ENCODE results near the gene ZCCHC8.
"Not testable (repeated sequence)": the region's sequence is repeated elsewhere in the genome, so short reads cannot be mapped to it uniquely, and the experiment has no call there.

The ZCCHC8 gene

DNA sequence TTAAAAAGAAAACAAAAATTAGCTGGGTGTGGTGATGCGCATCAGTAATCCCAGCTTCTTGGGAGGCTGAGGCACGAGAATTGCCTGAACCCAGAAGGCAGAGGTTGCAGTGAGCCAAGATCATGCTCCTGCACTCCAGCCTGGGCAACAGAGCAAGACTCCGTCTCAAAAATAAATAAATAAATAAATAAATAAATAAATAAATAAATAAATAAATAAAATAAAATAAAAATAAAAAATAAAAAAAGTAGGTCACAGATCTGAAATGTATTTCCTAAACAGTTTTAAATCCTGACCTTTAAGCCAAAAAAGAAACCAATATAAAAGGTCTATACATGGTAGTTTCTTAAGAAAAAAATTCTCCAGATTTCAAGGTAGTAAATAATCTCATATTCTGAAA, 12.3 kb upstream of the ZCCHC8 start:
- DNase-seq (ENCODE audit: low spot score); FAIRE-seq: not testable (repeated sequence)

GRCh38 chr12:122508163-122508562, 7.4 kb upstream of the ZCCHC8 start:
- DNase-seq (ENCODE audit: low spot score), result no peak
- FAIRE-seq, result no peak

- FAIRE-seq (no peak), DNase-seq (ENCODE audit: low spot score) (no peak)
These were observed 5.7 kb upstream of the ZCCHC8 start for GRCh38 chr12:122506393-122506938.

DNA sequence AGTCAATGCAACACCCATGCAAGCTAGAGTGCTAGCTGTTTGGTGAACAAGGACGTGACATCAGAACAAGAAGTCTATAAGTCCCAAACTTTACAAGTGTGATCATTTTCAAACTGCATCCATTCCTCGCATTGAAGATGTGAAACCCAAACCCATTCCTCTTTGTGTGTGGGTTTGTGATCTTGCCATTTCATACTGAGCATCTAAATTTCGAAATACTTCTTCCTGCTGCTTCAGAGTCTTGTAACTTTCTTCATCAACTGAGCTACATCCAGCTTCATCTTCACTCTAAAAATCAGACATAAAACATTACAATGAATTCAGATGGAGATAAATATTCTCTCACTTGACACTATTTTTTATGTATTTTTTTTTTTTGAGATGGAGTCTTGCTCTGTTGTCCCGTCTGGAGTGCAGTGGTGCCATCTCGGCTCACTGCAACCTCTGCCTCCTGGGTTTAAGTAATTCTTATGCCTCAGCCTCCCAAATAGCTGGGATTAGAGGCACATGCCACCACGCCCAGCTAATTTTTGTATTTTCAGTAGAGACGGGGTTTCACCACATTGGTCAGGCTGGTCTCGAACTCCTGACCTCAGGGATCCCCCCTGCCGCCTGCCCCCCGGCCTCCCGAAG, 4.8 kb upstream of the ZCCHC8 start:
- no peak for DNase-seq (ENCODE audit: low spot score)
- FAIRE-seq, result no peak

- DNase-seq (ENCODE audit: low spot score), result no peak
- no peak for FAIRE-seq
These were observed 3.3 kb upstream of the ZCCHC8 start for GRCh38 chr12:122503783-122504590.

GRCh38 chr12:122503147-122503751, 2.5 kb upstream of the ZCCHC8 start:
- DNase-seq (ENCODE audit: low spot score), result no peak
- FAIRE-seq, result no peak

- FAIRE-seq (no peak), DNase-seq (ENCODE audit: low spot score) (no peak)
These were observed 807 bp upstream of the ZCCHC8 start for GRCh38 chr12:122501489-122501989.

GRCh38 chr12:122499991-122500684, 594 bp downstream of the ZCCHC8 start:
- FAIRE-seq (no peak), DNase-seq (ENCODE audit: low spot score) (peak; percentile 38)

DNA sequence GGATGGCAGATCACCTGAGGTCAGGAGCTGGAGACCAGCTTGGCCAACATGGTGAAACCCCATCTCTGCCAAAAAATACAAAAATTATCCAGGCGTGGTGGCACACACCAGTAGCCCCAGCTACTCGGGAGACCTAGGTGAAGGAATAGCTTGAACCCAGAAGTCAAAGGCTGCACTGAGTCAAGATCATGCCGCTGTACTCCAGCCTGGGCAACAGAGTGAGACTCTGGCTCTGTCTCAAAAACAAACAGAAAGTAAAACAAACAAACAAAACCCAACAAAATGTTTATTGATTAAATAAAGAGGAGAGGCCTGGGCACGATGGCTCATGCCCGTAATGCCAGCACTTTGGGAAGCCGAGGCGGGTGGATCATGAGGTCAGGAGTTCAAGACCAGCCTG, 5.5 kb downstream of the ZCCHC8 start:
- DNase-seq (ENCODE audit: low spot score), result no peak
- no peak for FAIRE-seq

- FAIRE-seq; DNase-seq (ENCODE audit: low spot score): not testable (repeated sequence)
These were observed 7.5 kb downstream of the ZCCHC8 start for GRCh38 chr12:122493222-122493621.

DNA sequence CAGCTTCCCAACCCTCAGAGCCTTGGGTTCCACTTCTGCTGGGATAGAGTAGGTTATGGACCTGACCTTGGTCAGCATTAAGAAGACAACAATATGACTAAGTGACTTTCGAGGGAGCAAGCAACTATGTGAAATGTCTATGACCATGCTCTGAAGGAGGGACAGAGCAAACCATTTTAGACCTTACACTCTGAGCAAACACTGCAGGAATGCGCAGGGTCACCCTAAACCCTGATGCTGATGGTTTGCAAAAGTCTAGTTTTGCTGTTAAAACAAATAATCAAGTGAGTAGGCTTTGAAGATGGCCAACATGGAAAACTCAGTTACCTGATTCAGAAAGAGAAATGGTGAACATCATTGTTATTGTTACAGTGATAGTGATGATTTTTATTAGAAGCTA, 8.7 kb downstream of the ZCCHC8 start:
- no peak for FAIRE-seq
- DNase-seq (ENCODE audit: low spot score), result no peak

GRCh38 chr12:122489038-122489437, 11.7 kb downstream of the ZCCHC8 start:
- no peak for FAIRE-seq
- no peak for DNase-seq (ENCODE audit: low spot score)

DNA sequence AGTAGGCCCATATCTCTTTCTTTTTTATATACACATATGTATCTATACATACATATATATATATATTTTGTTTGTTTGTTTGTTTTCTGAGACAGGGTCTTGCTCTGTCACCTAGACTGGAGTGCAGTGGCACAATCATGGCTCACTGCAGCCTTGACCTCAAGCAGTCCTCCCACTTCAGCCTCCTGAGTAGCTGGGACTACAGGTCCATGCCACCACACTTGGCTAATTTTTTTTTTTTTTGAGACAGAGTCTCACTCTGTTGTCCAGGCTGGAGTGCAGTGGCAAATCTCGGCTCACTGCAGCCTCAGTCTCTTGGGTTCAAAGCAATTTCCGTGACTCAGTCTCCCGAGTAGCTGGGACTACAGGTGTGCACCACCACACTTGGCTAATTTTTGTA, 12.9 kb downstream of the ZCCHC8 start:
- DNase-seq (ENCODE audit: low spot score); FAIRE-seq: not testable (repeated sequence)

- FAIRE-seq (no peak), DNase-seq (ENCODE audit: low spot score) (no peak)
These were observed 13.8 kb downstream of the ZCCHC8 start for GRCh38 chr12:122486805-122487426.

- not testable (repeated sequence) for DNase-seq (ENCODE audit: low spot score); FAIRE-seq
These were observed 14.4 kb downstream of the ZCCHC8 start for GRCh38 chr12:122486360-122486759.

- DNase-seq (ENCODE audit: low spot score); FAIRE-seq: not testable (repeated sequence)
These were observed 16.3 kb downstream of the ZCCHC8 start for GRCh38 chr12:122484385-122484784.

DNA sequence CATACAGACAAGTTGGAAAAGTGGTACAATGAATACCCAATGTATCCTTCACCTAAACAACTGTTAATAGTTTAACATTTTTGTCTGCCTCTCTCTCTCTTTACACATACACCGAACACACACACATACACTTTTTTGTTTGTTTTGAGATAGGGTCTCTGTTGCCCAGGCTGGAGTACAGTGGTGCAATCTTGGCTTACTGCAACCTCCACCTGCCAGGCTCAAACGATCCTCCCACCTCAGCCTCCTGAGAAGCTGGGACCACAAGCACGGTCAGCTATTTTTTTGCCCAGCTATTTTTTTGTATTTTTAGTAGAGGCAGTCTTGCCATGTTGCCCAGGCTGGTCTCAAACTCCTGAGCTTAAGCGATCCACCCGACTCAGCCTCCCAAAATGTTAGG, 16.8 kb downstream of the ZCCHC8 start:
- FAIRE-seq (no peak), DNase-seq (ENCODE audit: low spot score) (no peak)

- no peak for DNase-seq (ENCODE audit: low spot score)
These were observed 18.9 kb downstream of the ZCCHC8 start for GRCh38 chr12:122481861-122482260.

GRCh38 chr12:122480753-122481152, 20.0 kb downstream of the ZCCHC8 start:
- FAIRE-seq (no peak), DNase-seq (ENCODE audit: low spot score) (no peak)

More at GRCh38 chr12:122481861-122482260, 18.9 kb downstream of the ZCCHC8 start:
- FAIRE-seq, result no peak

- no peak for FAIRE-seq
- no peak for DNase-seq (ENCODE audit: low spot score)
These were observed 26.4 kb downstream of the ZCCHC8 start for GRCh38 chr12:122474324-122474716.

Data from urothelium cell line (cell line).